TTC549 (cell line): ENCODE data around the gene ZBTB46.
"Not testable (repeated sequence)": the region's sequence is repeated elsewhere in the genome, so short reads cannot be mapped to it uniquely, and the experiment has no call there.

Experiments used
- FAIRE-seq: peaks from 2 replicates; lab custom pipeline; 2012; peaks lifted over from hg19 to GRCh38; lab: Jason Lieb, UNC

ZBTB46 gene

GRCh38 chr20:63857764-63858392 lies 26.8 kb upstream of the ZBTB46 start:
- FAIRE-seq: no peak

GRCh38 chr20:63856098-63856511 lies 25.0 kb upstream of the ZBTB46 start:
- FAIRE-seq: no peak

- no peak for FAIRE-seq
Observed at GRCh38 chr20:63855363-63856097, 24.5 kb upstream of the ZBTB46 start.

- FAIRE-seq: no peak
Observed at GRCh38 chr20:63854766-63855362, 23.8 kb upstream of the ZBTB46 start.

GRCh38 chr20:63854069-63854765 lies 23.2 kb upstream of the ZBTB46 start:
- no peak for FAIRE-seq

- not testable (repeated sequence) for FAIRE-seq
Observed at GRCh38 chr20:63853733-63854068, 22.6 kb upstream of the ZBTB46 start.

DNA sequence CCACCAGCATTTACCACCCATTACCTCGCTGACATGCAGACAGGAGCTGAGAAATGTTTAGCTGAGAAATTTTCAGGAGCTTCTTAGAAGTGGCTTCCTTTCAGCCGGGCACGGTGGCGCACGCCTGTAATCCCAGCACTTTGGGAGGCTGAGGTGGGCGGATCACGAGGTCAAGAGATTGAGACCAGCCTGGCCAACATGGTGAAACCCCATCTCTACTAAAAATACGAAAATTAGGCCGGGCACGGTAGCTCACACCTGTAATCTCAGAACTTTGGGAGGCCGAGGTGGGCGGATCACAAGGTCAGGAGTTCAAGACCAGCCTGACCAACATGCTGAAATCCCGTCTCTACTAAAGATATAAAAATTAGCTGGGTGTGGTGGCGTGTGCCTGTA lies 20.5 kb upstream of the ZBTB46 start:
- FAIRE-seq: not testable (repeated sequence)

DNA sequence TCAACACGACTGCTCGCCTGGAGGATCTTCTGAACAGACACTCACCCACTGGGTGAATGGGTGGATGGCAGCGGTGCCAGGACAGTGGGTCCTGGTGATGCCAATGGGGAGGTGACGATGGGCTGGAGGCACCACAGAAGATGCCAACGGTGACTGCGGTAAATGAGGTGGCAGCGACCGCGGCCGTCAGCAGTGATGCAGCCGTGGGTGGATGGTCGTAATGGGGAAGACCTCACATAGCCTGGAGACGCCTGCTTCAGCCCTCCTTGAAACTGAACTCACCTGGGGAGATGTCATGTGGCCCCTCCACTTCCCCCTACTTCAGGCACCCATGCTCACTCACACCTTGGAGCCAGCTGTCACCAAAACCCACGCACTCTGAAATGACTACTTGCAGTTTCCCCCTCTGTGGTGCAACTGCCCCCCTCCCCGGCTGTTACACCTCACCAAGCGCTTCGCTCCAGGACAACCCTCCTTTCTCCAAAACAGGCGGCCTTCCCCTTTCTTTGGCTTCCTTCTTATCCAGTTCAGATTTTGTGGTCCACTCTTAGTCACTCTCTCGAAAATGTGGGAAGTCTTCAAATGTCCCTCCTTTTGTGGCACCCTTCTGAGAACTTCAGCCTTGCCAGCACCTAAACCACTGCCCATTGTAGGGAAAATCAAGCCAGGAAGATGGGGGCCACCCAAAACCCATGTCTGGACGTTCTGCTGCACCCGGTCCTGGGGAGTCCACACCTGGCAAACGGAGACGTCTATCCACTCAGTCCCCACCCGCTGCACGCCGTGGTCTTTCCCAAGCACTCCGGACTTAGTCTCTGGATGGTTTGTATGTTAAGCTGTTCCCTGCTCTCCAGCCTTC lies 19.9 kb upstream of the ZBTB46 start:
- no peak for FAIRE-seq

DNA sequence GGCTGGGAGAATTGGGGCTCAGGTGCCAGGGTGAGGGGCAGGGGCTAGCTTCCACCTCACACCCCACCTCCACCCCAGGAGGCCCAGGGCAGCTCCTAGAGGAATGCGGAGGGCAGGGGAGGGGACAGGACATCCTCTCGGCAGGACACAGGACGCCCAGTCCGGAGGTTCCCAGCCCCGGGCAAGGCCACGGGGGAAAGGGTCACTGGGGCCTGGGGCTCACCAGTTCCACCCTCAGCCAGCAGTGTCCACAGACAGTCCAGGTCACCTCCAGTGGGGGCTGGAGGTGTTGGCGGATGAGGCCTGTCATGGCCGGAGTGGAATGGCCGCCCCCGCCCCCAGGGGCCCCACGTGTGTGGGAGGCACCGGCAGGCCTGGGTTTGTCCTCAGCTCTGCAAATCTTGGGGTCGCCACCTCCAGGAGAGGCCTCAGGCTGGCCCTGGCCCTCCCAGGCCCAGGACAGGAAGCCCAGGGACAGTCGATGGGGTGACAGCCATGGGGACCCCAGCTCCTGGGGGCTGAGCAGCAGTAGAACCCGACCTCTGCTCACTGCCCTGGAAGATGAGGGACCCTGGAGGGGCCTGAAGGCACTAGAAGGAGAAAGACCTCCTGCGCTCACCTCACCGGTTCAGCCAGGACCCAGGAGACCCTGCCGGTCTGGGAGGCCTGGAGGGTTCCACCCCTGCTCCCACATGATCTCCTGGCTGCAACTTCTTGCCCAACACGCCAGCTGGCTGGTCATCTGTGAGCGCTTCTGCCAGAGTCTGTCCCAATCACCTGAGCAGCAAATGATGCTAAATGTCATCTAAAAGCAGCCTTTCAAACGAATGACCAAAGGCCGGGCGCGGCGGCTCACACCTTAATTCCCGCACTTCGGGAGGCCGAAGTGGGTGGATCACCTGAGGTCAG lies 17.2 kb upstream of the ZBTB46 start:
- no peak for FAIRE-seq

DNA sequence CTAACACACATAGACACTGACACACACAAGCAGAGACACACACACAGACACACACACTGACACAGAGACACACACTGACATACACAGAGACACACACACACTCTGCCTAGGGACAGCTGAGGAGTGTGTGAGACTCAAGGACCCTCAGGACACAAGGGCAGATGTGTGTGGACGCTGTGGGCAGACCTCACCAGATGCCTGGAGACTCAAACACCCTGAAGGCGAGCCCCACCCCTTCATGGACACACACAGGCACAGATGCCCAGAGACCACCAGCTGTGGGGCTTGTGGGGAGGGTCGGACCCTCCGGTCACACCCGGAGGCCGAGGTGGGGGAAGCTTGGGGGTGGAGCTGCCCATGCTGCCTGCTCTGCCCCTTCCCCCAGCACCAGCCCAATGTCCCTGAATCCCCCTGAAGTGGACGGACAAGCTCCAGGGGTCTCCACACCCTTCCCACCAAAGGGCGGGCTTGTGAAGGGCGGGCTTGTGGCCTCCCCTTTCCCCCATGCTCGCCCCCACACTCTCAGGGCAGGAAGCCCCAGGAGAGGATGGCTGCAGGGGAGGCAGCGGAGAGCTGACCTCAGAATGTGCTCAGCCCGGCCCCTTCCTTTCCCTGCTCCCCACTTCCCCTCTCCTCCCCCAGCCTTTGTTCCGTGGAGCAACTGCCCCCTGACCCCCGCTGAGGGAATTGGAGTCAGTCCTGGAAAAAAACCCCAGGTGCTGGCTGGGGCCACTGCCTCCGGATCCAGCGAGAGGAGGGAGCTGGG lies 16.4 kb upstream of the ZBTB46 start:
- FAIRE-seq: no peak

DNA sequence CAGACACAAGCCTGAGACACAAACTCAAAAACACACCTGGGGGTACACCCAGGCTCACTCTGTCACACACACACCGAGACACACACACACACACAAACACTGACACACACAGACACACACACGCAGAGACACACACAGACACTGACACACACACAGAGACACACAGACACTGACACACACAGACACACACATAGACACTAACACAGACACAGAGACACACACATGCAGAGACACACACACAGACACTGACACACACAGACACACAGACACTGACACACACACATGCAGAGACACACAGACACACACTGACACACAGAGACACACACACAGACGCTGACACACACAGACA lies 15.8 kb upstream of the ZBTB46 start:
- FAIRE-seq: no peak

DNA sequence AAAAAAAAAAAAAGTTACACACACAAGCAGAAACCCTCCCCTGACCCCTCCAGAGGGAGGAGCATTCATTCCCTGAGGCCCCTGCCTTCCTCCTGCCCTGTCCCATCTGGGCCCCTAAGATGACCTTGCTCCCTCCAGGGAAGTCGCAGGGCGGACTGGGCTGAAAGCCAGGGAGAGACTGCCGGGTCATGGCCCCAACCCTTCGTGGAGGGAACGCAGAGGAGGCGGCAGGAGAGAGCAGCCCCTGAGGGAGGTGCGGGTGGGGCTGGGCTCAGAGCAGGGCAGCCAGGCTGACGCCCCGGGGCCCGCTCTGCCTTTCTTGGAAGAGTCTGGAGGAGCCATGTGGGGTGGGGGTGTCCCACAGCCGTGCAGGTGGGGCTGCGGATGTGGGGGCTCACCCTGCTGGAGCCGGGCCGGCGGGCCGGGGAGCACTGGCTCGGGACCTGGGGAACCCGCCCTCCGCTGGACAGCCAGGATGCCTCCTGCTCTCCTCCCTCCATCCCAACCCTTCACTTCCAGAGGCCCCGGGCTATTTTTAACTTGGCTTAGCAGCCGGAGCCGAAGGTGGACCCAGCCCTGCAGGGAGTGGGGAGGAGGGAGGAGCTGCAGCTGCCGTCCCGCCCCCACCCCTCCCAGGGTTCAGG lies 15.2 kb upstream of the ZBTB46 start:
- no peak for FAIRE-seq

- FAIRE-seq: no peak
Observed at GRCh38 chr20:63844511-63844991, 13.5 kb upstream of the ZBTB46 start.

DNA sequence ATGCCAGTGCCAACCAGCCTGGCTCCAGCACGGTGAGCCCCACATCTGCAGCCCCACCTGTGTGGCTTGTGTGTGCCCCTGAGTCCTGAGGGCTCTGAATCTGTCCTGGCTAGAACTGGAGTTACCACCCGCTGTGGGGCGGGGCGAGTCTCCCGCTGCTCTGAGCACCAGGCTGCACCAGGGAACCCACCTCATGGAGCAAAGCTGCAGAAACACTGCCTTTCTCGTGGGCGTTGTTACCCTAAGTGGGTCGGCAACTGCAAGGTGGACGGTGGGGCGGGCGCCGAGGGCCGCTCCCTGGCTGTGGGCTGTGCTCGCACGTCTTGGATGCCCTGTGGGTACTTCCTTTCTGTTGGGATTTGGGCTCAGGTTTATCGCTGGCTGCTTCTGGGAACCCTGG lies 12.7 kb upstream of the ZBTB46 start:
- FAIRE-seq: no peak

DNA sequence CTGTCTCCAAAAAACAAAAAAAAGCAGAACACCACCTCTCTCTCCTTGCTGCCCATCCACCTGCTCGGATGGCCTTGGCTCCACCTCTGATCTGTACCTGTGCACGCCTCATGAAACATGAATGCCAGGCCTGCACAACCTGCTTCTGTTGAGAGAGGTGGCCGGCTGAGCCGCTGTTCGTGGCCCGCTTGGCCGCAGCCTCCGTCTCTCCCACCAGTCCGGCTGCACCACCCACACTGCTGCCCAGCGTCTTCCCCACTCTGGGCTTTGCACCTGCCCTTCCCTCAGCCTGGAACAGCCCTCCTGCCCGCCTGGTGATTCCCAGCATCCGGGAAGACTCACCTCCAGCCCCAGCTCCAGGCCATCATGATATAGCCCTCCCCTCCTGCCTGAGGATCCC lies 12.2 kb upstream of the ZBTB46 start:
- FAIRE-seq: no peak

- no peak for FAIRE-seq
Observed at GRCh38 chr20:63842258-63842657, 11.2 kb upstream of the ZBTB46 start.

- FAIRE-seq: no peak
Observed at GRCh38 chr20:63840405-63840828, 9.4 kb upstream of the ZBTB46 start.

GRCh38 chr20:63839620-63840019 lies 8.6 kb upstream of the ZBTB46 start:
- FAIRE-seq: no peak

DNA sequence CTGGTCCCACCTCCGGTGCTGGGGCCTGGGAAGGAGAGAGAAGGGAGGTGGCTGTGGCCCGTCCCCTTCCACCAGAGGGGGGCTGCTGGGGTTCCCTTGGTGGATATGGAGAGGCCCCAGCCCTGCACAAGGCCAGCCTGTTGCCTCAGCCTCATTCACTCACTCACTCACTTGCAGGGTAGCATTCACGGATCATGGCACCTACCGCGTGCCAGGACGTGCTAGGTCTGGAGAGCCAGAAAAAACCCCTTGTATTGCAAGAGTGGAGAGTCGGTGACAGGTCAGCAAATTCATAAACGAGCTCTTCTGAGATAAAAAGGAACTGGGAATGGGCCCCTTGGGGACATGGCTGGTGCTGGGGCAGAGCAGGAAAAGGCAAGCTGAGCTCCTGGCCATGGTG lies 6.4 kb upstream of the ZBTB46 start:
- FAIRE-seq: no peak
